GM23338 (cell line): Measurements from ENCODE around the gene FAM217A. TPM values are rescaled to one million over a fixed set of nuclear protein-coding genes. Genes with fewer than 3 reads are reported as not detected.

Experiments used
- ATAC-seq: fragments of 200-7000 bp; cut with Tn5 transposase; 3 replicates; pipeline ENCODE4 v1.9.1; 2020
- DNase-seq: peaks from one replicate; pipeline ENCODE4 v3.0.0-alpha.2; 2015; ENCODE audit warnings: low spot score
- H2AFZ ChIP-seq: fragments of 200-600 bp; sonication (generic); 2 replicates; pipeline ENCODE4 v1.8.0; 2016; ENCODE audit warnings: antibody characterized with exemption, mild to moderate bottlenecking, moderate library complexity
- H3F3A ChIP-seq: fragments of 200-600 bp; sonication (generic); replicated peaks from 2 replicates; pipeline ENCODE4 v1.8.0; 2017; ENCODE audit warnings: antibody characterized with exemption, mixed run types, low read depth
- H3K27ac ChIP-seq: fragments of 200-600 bp; sonication (generic); 2 replicates; pipeline ENCODE4 v1.6.1; 2016; ENCODE audit warnings: low read depth
- H3K27me3 ChIP-seq: fragments of 200-600 bp; sonication (generic); 2 replicates; pipeline ENCODE4 v1.8.0; 2016; ENCODE audit warnings: mild to moderate bottlenecking, mixed run types, moderate library complexity; ENCODE audit not compliant: insufficient read depth
- H3K36me3 ChIP-seq: fragments of 200-600 bp; sonication (generic); 2 replicates; pipeline ENCODE4 v1.8.0; 2016; ENCODE audit warnings: mild to moderate bottlenecking; ENCODE audit not compliant: insufficient read depth
- H3K4me1 ChIP-seq: fragments of 200-600 bp; sonication (generic); 2 replicates; pipeline ENCODE4 v1.8.0; 2016; ENCODE audit warnings: mild to moderate bottlenecking, moderate library complexity; ENCODE audit not compliant: insufficient read depth
- H3K4me2 ChIP-seq: fragments of 200-600 bp; sonication (generic); 2 replicates; pipeline ENCODE4 v1.7.1; 2017; ENCODE audit warnings: mixed run types
- H3K4me3 ChIP-seq: fragments of 200-600 bp; sonication (generic); 2 replicates; pipeline ENCODE4 v1.6.1; 2016; ENCODE audit warnings: mixed run types
- H3K79me2 ChIP-seq: fragments of 200-600 bp; sonication (generic); replicated peaks from 2 replicates; pipeline ENCODE4 v1.8.0; 2017; ENCODE audit warnings: mild to moderate bottlenecking; ENCODE audit not compliant: insufficient read depth
- H3K9me2 ChIP-seq: fragments of 200-600 bp; sonication (generic); 2 replicates; pipeline ENCODE4 v1.8.0; 2017; ENCODE audit not compliant: insufficient read depth
- H4K20me1 ChIP-seq: fragments of 200-600 bp; sonication (generic); replicated peaks from 2 replicates; pipeline ENCODE4 v1.8.0; 2017; ENCODE audit warnings: mild to moderate bottlenecking; ENCODE audit not compliant: insufficient read depth
- H3K27ac Mint-ChIP-seq: 2 replicates; pipeline ENCODE4 v1.8.0; 2020; ENCODE audit warnings: inconsistent platforms, mild to moderate bottlenecking, moderate library complexity, mixed read lengths
- H3K27me3 Mint-ChIP-seq: 3 replicates; pipeline ENCODE4 v1.8.0; 2022; ENCODE audit warnings: low read depth, mild to moderate bottlenecking, moderate library complexity, mixed read lengths, inconsistent platforms; ENCODE audit not compliant: insufficient read depth, poor library complexity
- H3K36me3 Mint-ChIP-seq: 3 replicates; pipeline ENCODE4 v1.8.0; 2021; ENCODE audit warnings: low read depth, mild to moderate bottlenecking, inconsistent platforms, moderate library complexity, mixed read lengths
- H3K4me1 Mint-ChIP-seq: 3 replicates; pipeline ENCODE4 v1.8.0; 2020; ENCODE audit warnings: mild to moderate bottlenecking, inconsistent platforms, mixed read lengths
- H3K4me3 Mint-ChIP-seq: 3 replicates; pipeline ENCODE4 v1.8.0; 2021; ENCODE audit warnings: moderate library complexity, mild to moderate bottlenecking, inconsistent platforms, mixed read lengths
- H3K9me3 Mint-ChIP-seq: 3 replicates; pipeline ENCODE4 v1.8.0; 2020; ENCODE audit warnings: moderate library complexity, mild to moderate bottlenecking, inconsistent platforms, mixed read lengths
- CREB1 ChIP-seq: fragments of 250-450 bp; sonication (Bioruptor Pico); IDR thresholded peaks from 2 replicates; pipeline ENCODE4 v1.5.0; 2020; ENCODE audit warnings: low read depth, mild to moderate bottlenecking, moderate library complexity
- CTCF ChIP-seq, 2 experiments: fragments of 200-600 bp in 1 of 2; sonication (generic) in 1 of 2; conservative IDR thresholded peaks; 2 replicates each; pipeline versions ENCODE4 v1.5.1 to v1.6.1; 2016 to 2017; ENCODE audit warnings: antibody characterized with exemption in 2 of 2, low read depth in 2 of 2, mild to moderate bottlenecking in 2 of 2, moderate library complexity in 1 of 2
- ETS1 ChIP-seq: IDR thresholded peaks from 2 replicates; pipeline ENCODE4 v1.6.1; 2016; ENCODE audit warnings: antibody characterized with exemption
- EZH2 ChIP-seq: fragments of 200-600 bp; sonication (generic); IDR thresholded peaks from one replicate; pipeline ENCODE4 v1.8.0; 2017; ENCODE audit warnings: antibody characterized with exemption, mild to moderate bottlenecking, low read depth; ENCODE audit not compliant: unreplicated experiment
- EZH2phosphoT487 ChIP-seq: fragments of 200-600 bp; sonication (generic); IDR thresholded peaks from one replicate; pipeline ENCODE4 v1.8.1; 2018; ENCODE audit warnings: antibody characterized with exemption; ENCODE audit not compliant: unreplicated experiment
- JUNB ChIP-seq: IDR thresholded peaks from one replicate; pipeline ENCODE4 v1.6.1; 2016; ENCODE audit warnings: antibody characterized with exemption; ENCODE audit not compliant: unreplicated experiment
- NANOG ChIP-seq: IDR thresholded peaks from 2 replicates; pipeline ENCODE4 v1.6.1; 2016; ENCODE audit warnings: antibody characterized with exemption, borderline replicate concordance
- POLR2AphosphoS5 ChIP-seq: IDR thresholded peaks from 2 replicates; pipeline ENCODE4 v1.6.1; 2016; ENCODE audit warnings: antibody characterized with exemption, low read depth
- REST ChIP-seq: IDR thresholded peaks from one replicate; pipeline ENCODE4 v1.6.1; 2018; ENCODE audit warnings: antibody characterized with exemption; ENCODE audit not compliant: unreplicated experiment
- STAT1 ChIP-seq: IDR thresholded peaks from one replicate; pipeline ENCODE4 v1.6.1; 2016; ENCODE audit warnings: antibody characterized with exemption; ENCODE audit not compliant: unreplicated experiment
- ZNF114 ChIP-seq: fragments of 250-450 bp; sonication (Bioruptor Pico); IDR thresholded peaks from 2 replicates; pipeline ENCODE4 v1.5.0; 2020; ENCODE audit warnings: mild to moderate bottlenecking, moderate library complexity
- ZNF331 ChIP-seq: fragments of 250-450 bp; sonication (Bioruptor Pico); IDR thresholded peaks from 2 replicates; pipeline ENCODE4 v1.5.0; 2020; ENCODE audit warnings: low read depth, mild to moderate bottlenecking, moderate library complexity
- ZNF462 ChIP-seq: fragments of 250-450 bp; sonication (Bioruptor Pico); IDR thresholded peaks from 2 replicates; pipeline ENCODE4 v1.5.0; 2020; ENCODE audit warnings: mild to moderate bottlenecking, moderate library complexity
- polyA plus RNA-seq: library from polyadenylated mRNA; unstranded; fragments of >200 nt; fragmentation: Nextera tagmentation; extraction: Ambion mirVana; gene quantifications from 2 replicates; pipeline ENCODE4 v1.2.1, GENCODE V29; 2016
- total RNA-seq: library from RNA; depleted of rRNA; stranded (reverse); fragments of >200 nt; shearing (Covaris generic); gene quantifications from 2 replicates; pipeline ENCODE4 v1.2.3, GENCODE V29; 2014

FAM217A gene
- total and polyA plus RNA-seq, 2 experiments from 2014 or later: not detected

GRCh38 chr6:4057036-4057435 is 21.9 kb downstream of the FAM217A start:
- H3K9me3 Mint-ChIP-seq: no peaks in the 10 kb centered on the region
- H3K4me1 Mint-ChIP-seq: peaks cover 4% of the 10 kb centered on the region; the same call in 2 of the 3 replicates
- no peak for DNase-seq
- H3K27me3 ChIP-seq: no peaks in the 10 kb centered on the region
- no peak overlapping the region for H3K4me2 ChIP-seq
- no peaks in the 10 kb centered on the region for H3K4me1 ChIP-seq
- no peak for ATAC-seq
- H3K36me3 ChIP-seq: peaks cover 77% of the 10 kb centered on the region
- H3K4me3 ChIP-seq: no peak overlapping the region
- H3K27ac ChIP-seq: no peak overlapping the region
- no peak overlapping the region for H3K27ac Mint-ChIP-seq
- no peaks in the 10 kb centered on the region for H3K79me2 ChIP-seq
- no peak overlapping the region for H3K4me3 Mint-ChIP-seq
- peaks cover 5% of the 10 kb centered on the region for H4K20me1 ChIP-seq
- H3K9me2 ChIP-seq: no peaks in the 10 kb centered on the region
- H3K27me3 Mint-ChIP-seq: no peaks in the 10 kb centered on the region
- no peaks in the 10 kb centered on the region for H3F3A ChIP-seq
- no peak overlapping the region for H2AFZ ChIP-seq
- peaks cover 86% of the 10 kb centered on the region for H3K36me3 Mint-ChIP-seq
- no peak for TF ChIP-seq NANOG
- no peak for TF ChIP-seq EZH2phosphoT487
- no peak for TF ChIP-seq CREB1 (CRISPR knock-in tag)
- no peak for TF ChIP-seq ETS1
- no peak for TF ChIP-seq EZH2
- TF ChIP-seq ZNF462 (CRISPR knock-in tag): no peak
- no peak for TF ChIP-seq POLR2AphosphoS5
- TF ChIP-seq ZNF114 (CRISPR knock-in tag): no peak
- no peak for TF ChIP-seq ZNF331
- TF ChIP-seq CTCF (conservative IDR thresholded peaks at IDR 0.05; ENCODE audit: low read depth in 2 of 2): no peak
- TF ChIP-seq JUNB: no peak
- TF ChIP-seq REST: no peak
- no peak for TF ChIP-seq STAT1
